H1 (cell line): Measurements from ENCODE around the gene SV2C. TPM values are rescaled to one million over a fixed set of nuclear protein-coding genes. Genes with fewer than 3 reads are reported as not detected.

Experiments
- CTCF ChIA-PET: fragments of 300-600 bp; sonication (Branson Sonifier 250); formaldehyde crosslinking; loops from one replicate; lab custom pipeline; 2021; ENCODE audit not compliant: partially characterized antibody; lab: Charles Lee
- POLR2A ChIA-PET: fragments of 300-600 bp; sonication (Branson Sonifier 250); formaldehyde crosslinking; loops from one replicate; lab custom pipeline; 2021; ENCODE audit warnings: inconsistent platforms; ENCODE audit not compliant: partially characterized antibody; lab: Charles Lee
- DNase-seq, 2 experiments: peaks; one replicate each; pipeline versions ENCODE4 v3.0.0 to v3.0.0-alpha.2; 2010 to 2022; ENCODE audit warnings: low spot score in 2 of 2, low read depth in 1 of 2, mixed read lengths in 1 of 2
- FAIRE-seq: peaks from 2 replicates; lab custom pipeline; 2011; peaks lifted over from hg19 to GRCh38; lab: Jason Lieb, UNC
- H2AFZ ChIP-seq: 2 replicates; pipeline ENCODE4 v1.8.1; 2012; ENCODE audit warnings: low read length, inconsistent platforms
- H2AK5ac ChIP-seq: 2 replicates; pipeline ENCODE4 v1.6.1; 2013; ENCODE audit warnings: low read depth, low read length
- H2BK120ac ChIP-seq: replicated peaks from 2 replicates; pipeline ENCODE3; 2013; ENCODE audit warnings: low read depth, low read length, inconsistent platforms
- H2BK12ac ChIP-seq: 2 replicates; pipeline ENCODE4 v1.6.1; 2013; ENCODE audit warnings: low read depth, low read length
- H2BK15ac ChIP-seq: 2 replicates; pipeline ENCODE4 v1.6.1; 2013; ENCODE audit warnings: low read length
- H2BK20ac ChIP-seq: 2 replicates; pipeline ENCODE4 v1.6.1; 2013; ENCODE audit warnings: low read length
- H2BK5ac ChIP-seq: 2 replicates; pipeline ENCODE4 v1.6.1; 2013; ENCODE audit warnings: low read depth, low read length
- H3K14ac ChIP-seq: 2 replicates; pipeline ENCODE4 v1.6.1; 2013; ENCODE audit warnings: inconsistent platforms; ENCODE audit not compliant: insufficient read length
- H3K18ac ChIP-seq: 2 replicates; pipeline ENCODE4 v1.6.1; 2013; ENCODE audit warnings: low read length; ENCODE audit errors: extremely low read depth
- H3K23ac ChIP-seq: 2 replicates; pipeline ENCODE4 v1.6.1; 2013; ENCODE audit warnings: inconsistent platforms; ENCODE audit not compliant: insufficient read length
- H3K23me2 ChIP-seq: 2 replicates; pipeline ENCODE4 v1.6.1; 2013; ENCODE audit warnings: low read depth, low read length
- H3K27ac ChIP-seq: 2 replicates; pipeline ENCODE4 v1.6.1; 2011; ENCODE audit warnings: low read depth, low read length, inconsistent platforms
- H3K27me3 ChIP-seq, 4 experiments: replicated peaks in 1 of 4; 1 replicate in 1 of 4; 2 replicates in 3 of 4; pipeline versions ENCODE4 v1.6.1 to v1.8.1; 2011 to 2013; ENCODE audit warnings: low read length in 3 of 4, mild to moderate bottlenecking in 3 of 4, inconsistent platforms in 2 of 4, mixed read lengths in 2 of 4, moderate library complexity in 1 of 4; ENCODE audit not compliant: control insufficient read depth in 3 of 4, insufficient read depth in 3 of 4; ENCODE audit errors: extremely low read depth in 1 of 4
- H3K36me3 ChIP-seq, 4 experiments: 2 replicates each; pipeline versions ENCODE4 v1.6.1 to v1.8.1; 2011 to 2013; ENCODE audit warnings: mild to moderate bottlenecking in 4 of 4, low read length in 3 of 4, moderate library complexity in 2 of 4, control low read depth in 1 of 4, inconsistent platforms in 1 of 4; ENCODE audit not compliant: insufficient read depth in 4 of 4, control insufficient read depth in 2 of 4
- H3K4ac ChIP-seq: replicated peaks from 2 replicates; pipeline ENCODE3; 2013; ENCODE audit warnings: low read length, low read depth, mixed read lengths, inconsistent platforms; ENCODE audit not compliant: insufficient read length
- H3K4me1 ChIP-seq, 4 experiments: replicated peaks in 1 of 4; 1 replicate in 1 of 4; 2 replicates in 3 of 4; pipeline versions ENCODE4 v1.6.1 to v1.8.1; 2011 to 2013; ENCODE audit warnings: low read length in 3 of 4, inconsistent platforms in 2 of 4, mixed read lengths in 1 of 4; ENCODE audit not compliant: insufficient read depth in 4 of 4, control insufficient read depth in 3 of 4
- H3K4me2 ChIP-seq, 2 experiments: 2 replicates each; pipeline versions ENCODE4 v1.6.1 to v1.8.1; 2011 to 2013; ENCODE audit warnings: low read depth in 2 of 2, low read length in 2 of 2, control low read depth in 1 of 2, inconsistent platforms in 1 of 2, mild to moderate bottlenecking in 1 of 2; ENCODE audit not compliant: insufficient read depth in 1 of 2
- H3K4me3 ChIP-seq, 4 experiments: fragments of 200-600, 300-600 bp in 1 of 4; sonication (generic), shearing (Covaris generic), sonication (Bioruptor Twin) in 1 of 4; 2 replicates each; pipeline versions ENCODE4 v1.5.1 to v1.8.1; 2011 to 2016; ENCODE audit warnings: low read length in 4 of 4, low read depth in 3 of 4, control low read depth in 2 of 4, inconsistent platforms in 2 of 4, mild to moderate bottlenecking in 2 of 4, mixed read lengths in 1 of 4, moderate library complexity in 1 of 4; ENCODE audit not compliant: insufficient read depth in 2 of 4; ENCODE audit errors: extremely low read depth in 1 of 4
- H3K56ac ChIP-seq: replicated peaks from 2 replicates; pipeline ENCODE3; 2013; ENCODE audit warnings: low read depth, mild to moderate bottlenecking, mixed read lengths, low read length, inconsistent platforms; ENCODE audit not compliant: insufficient read length
- H3K79me1 ChIP-seq: 2 replicates; pipeline ENCODE4 v1.6.1; 2013; ENCODE audit warnings: low read depth, low read length, control low read depth
- H3K79me2 ChIP-seq, 2 experiments: 2 replicates each; pipeline versions ENCODE4 v1.6.1 to v1.8.1; 2012 to 2013; ENCODE audit warnings: low read length in 2 of 2, mild to moderate bottlenecking in 2 of 2, inconsistent platforms in 1 of 2; ENCODE audit not compliant: insufficient read depth in 2 of 2, control insufficient read depth in 1 of 2
- H3K9ac ChIP-seq, 4 experiments: replicated peaks in 1 of 4; 1 replicate in 1 of 4; 2 replicates in 3 of 4; pipeline versions ENCODE4 v1.6.1 to v1.8.1; 2011 to 2013; ENCODE audit warnings: low read depth in 3 of 4, low read length in 3 of 4, control low read depth in 2 of 4, mild to moderate bottlenecking in 2 of 4, moderate library complexity in 2 of 4, inconsistent platforms in 1 of 4; ENCODE audit errors: extremely low read depth in 1 of 4
- H3K9me3 ChIP-seq, 2 experiments: 2 replicates each; pipeline versions ENCODE4 v1.6.1 to v1.8.1; 2012 to 2013; ENCODE audit warnings: mild to moderate bottlenecking in 2 of 2, moderate library complexity in 2 of 2, control low read depth in 1 of 2, inconsistent platforms in 1 of 2, low read depth in 1 of 2, low read length in 1 of 2, mixed read lengths in 1 of 2; ENCODE audit not compliant: insufficient read depth in 2 of 2
- H4K20me1 ChIP-seq, 2 experiments: replicated peaks in 1 of 2; 2 replicates each; pipeline versions ENCODE3 to v1.8.1; 2011 to 2013; ENCODE audit warnings: inconsistent platforms in 2 of 2, low read length in 2 of 2, mild to moderate bottlenecking in 1 of 2; ENCODE audit not compliant: insufficient read depth in 2 of 2, control insufficient read depth in 1 of 2
- H4K5ac ChIP-seq: 2 replicates; pipeline ENCODE4 v1.6.1; 2013; ENCODE audit warnings: low read length, low read depth, mixed read lengths, inconsistent platforms; ENCODE audit not compliant: insufficient read length
- H4K8ac ChIP-seq: 2 replicates; pipeline ENCODE4 v1.8.0; 2013; ENCODE audit warnings: mild to moderate bottlenecking, moderate library complexity, low read length, inconsistent platforms; ENCODE audit not compliant: insufficient read depth; ENCODE audit errors: extremely low read depth
- H4K91ac ChIP-seq: replicated peaks from 2 replicates; pipeline ENCODE3; 2013; ENCODE audit warnings: low read length, mixed read lengths, inconsistent platforms; ENCODE audit not compliant: insufficient read length
- CREB1 ChIP-seq: IDR thresholded peaks from 2 replicates; pipeline ENCODE4 v1.6.1; 2012; ENCODE audit warnings: inconsistent platforms
- EP300 ChIP-seq, 2 experiments: IDR thresholded peaks; 1 replicate in 1 of 2; 2 replicates in 1 of 2; pipeline ENCODE4 v1.6.1; 2011 to 2012; ENCODE audit warnings: low read depth in 2 of 2, low read length in 2 of 2, mild to moderate bottlenecking in 2 of 2, borderline replicate concordance in 1 of 2, inconsistent platforms in 1 of 2, moderate library complexity in 1 of 2
- EZH2 ChIP-seq: fragments of 200-600 bp; sonication (generic); IDR thresholded peaks from 2 replicates; pipeline ENCODE4 v1.7.1; 2012; ENCODE audit warnings: low read depth, mild to moderate bottlenecking, moderate library complexity, low read length, inconsistent platforms; ENCODE audit not compliant: severe bottlenecking
- FOSL1 ChIP-seq: IDR thresholded peaks from 2 replicates; pipeline ENCODE4 v1.6.1; 2011; ENCODE audit warnings: mild to moderate bottlenecking, low read depth, low read length, moderate library complexity; ENCODE audit not compliant: insufficient read depth
- HDAC6 ChIP-seq: IDR thresholded peaks from one replicate; pipeline ENCODE4 v1.7.1; 2012; ENCODE audit warnings: low read depth, mild to moderate bottlenecking, inconsistent platforms, low read length, moderate library complexity
- NANOG ChIP-seq: IDR thresholded peaks from 2 replicates; pipeline ENCODE4 v1.6.1; 2011; ENCODE audit warnings: low read length, low read depth, mild to moderate bottlenecking, inconsistent platforms; ENCODE audit not compliant: insufficient read depth, poor library complexity, severe bottlenecking
- RAD21 ChIP-seq, 2 experiments: IDR thresholded peaks in 1 of 2; conservative IDR thresholded peaks in 1 of 2; 2 replicates each; pipeline ENCODE4 v1.6.1; 2011; ENCODE audit warnings: low read depth in 2 of 2, low read length in 2 of 2, improper control_type of control experiment in 1 of 2, inconsistent platforms in 1 of 2, mild to moderate bottlenecking in 1 of 2, moderate library complexity in 1 of 2
- RBBP5 ChIP-seq: IDR thresholded peaks from 2 replicates; pipeline ENCODE4 v1.7.1; 2012; ENCODE audit warnings: low read depth, mild to moderate bottlenecking, inconsistent platforms, low read length, moderate library complexity, borderline replicate concordance
- RXRA ChIP-seq: IDR thresholded peaks from 2 replicates; pipeline ENCODE4 v1.6.1; 2011; ENCODE audit warnings: low read depth, mild to moderate bottlenecking, low read length, moderate library complexity; ENCODE audit not compliant: insufficient read depth
- SP1 ChIP-seq: IDR thresholded peaks from 2 replicates; pipeline ENCODE4 v1.6.1; 2011; ENCODE audit warnings: low read depth, low read length
- TCF12 ChIP-seq: IDR thresholded peaks from 2 replicates; pipeline ENCODE4 v1.6.1; 2011; ENCODE audit warnings: low read depth, mild to moderate bottlenecking, low read length
- USF2 ChIP-seq: IDR thresholded peaks from 2 replicates; pipeline ENCODE4 v1.6.1; 2011; ENCODE audit warnings: low read length, improper control_type of control experiment
- WGBS, 2 experiments: shearing (Covaris generic) in 1 of 2; methylation state at CpG; one replicate each; pipeline versions ENCODE4 v1.1.6 to v1.1.7; 2013 to 2015; ENCODE audit warnings: low lambda C conversion rate in 2 of 2, mixed read lengths in 2 of 2, inconsistent platforms in 1 of 2, low coverage in 1 of 2, missing lambda C conversion rate in 1 of 2; ENCODE audit not compliant: insufficient replicate concordance in 2 of 2, insufficient coverage in 1 of 2, insufficient read length in 1 of 2; ENCODE audit errors: extremely low coverage in 1 of 2, missing lambda C conversion rate in 1 of 2; 5-methylcytosine and 5-hydroxymethylcytosine counted together
- polyA plus RNA-seq, 7 experiments: library from polyadenylated mRNA; depleted of rRNA in 3 of 7; stranded (reverse) in 5 of 7; unstranded in 2 of 7; fragments of >200 nt in 5 of 7; fragments of 200-250 nt in 2 of 7; gene quantifications; 1 replicate in 5 of 7; 2 replicates in 1 of 7; 4 replicates in 1 of 7; pipeline versions ENCODE4 v1.2.1 to v1.2.3, GENCODE V29; 2011 to 2013; ENCODE audit warnings: missing spikeins in 2 of 7, mixed read lengths in 2 of 7
- total RNA-seq: library from RNA; stranded (reverse); fragmentation: NEBNext Ultra II Directional; extraction: Animal tissue kit (Norgen Biotek cat#: 25700); gene quantifications from 2 replicates; pipeline ENCODE4 v1.2.1, GENCODE V29; 2021

Gene SV2C
- total and polyA plus RNA-seq, 2 of the 8 experiments (the other 6 are each of a cell fraction or from before 2014, with no cell fraction given): 0.08 to 0.24 TPM

- no peaks in the 10 kb centered on the region for H3K23me2 ChIP-seq
- no peak overlapping the region for H3K4me2 ChIP-seq
- no peak overlapping the region for H2BK120ac ChIP-seq
- DNase-seq (no peak), FAIRE-seq (no peak)
- ChIA-PET POLR2A (interaction anchor here (1.1 kb wide), 1 partner anchor 10 kb away, joined by 3 read pairs; no protein-coding TSS in a partner anchor), CTCF (interaction anchor here (1.1 to 3.7 kb wide), 7 partner anchors 9 to 143 kb away, joined by 3 to 54 read pairs (median 5); no protein-coding TSS in a partner anchor)
- H2BK15ac ChIP-seq: no peak overlapping the region
- no peak overlapping the region for H2BK12ac ChIP-seq
- no peaks in the 10 kb centered on the region for H4K20me1 ChIP-seq
- H3K23ac ChIP-seq: no peak overlapping the region
- H2AK5ac ChIP-seq: no peak overlapping the region
- no peak overlapping the region for H4K8ac ChIP-seq
- no peaks in the 10 kb centered on the region for H3K79me1 ChIP-seq
- peaks cover 5 to 9% of the 10 kb centered on the region in 2 experiments for H3K9me3 ChIP-seq
- H3K4me1 ChIP-seq: no peaks in the 10 kb centered on the region
- no peak overlapping the region for H2BK20ac ChIP-seq
- H3K56ac ChIP-seq: no peak overlapping the region
- no peaks in the 10 kb centered on the region for H3K27me3 ChIP-seq
- no peak overlapping the region for H3K9ac ChIP-seq
- no peak overlapping the region for H3K4me3 ChIP-seq
- no peaks in the 10 kb centered on the region for H3K36me3 ChIP-seq
- H2AFZ ChIP-seq: no peak overlapping the region
- 90% methylated on average over 2 of the region's 2 CpGs; no CpG with 5 or more reads in 1 of the 2 experiments for WGBS, 2 experiments
- H3K27ac ChIP-seq: no peak overlapping the region
- no peak overlapping the region for H3K4ac ChIP-seq
- H3K18ac ChIP-seq: no peak overlapping the region
- no peak overlapping the region for H2BK5ac ChIP-seq
- H3K14ac ChIP-seq: no peak overlapping the region
- H4K91ac ChIP-seq: no peak overlapping the region
- no peak overlapping the region for H4K5ac ChIP-seq
- no peaks in the 10 kb centered on the region for H3K79me2 ChIP-seq
- TF ChIP-seq SP1 (no peak), FOSL1 (no peak), EP300 (IDR thresholded peaks at IDR 0.05; ENCODE audit: borderline replicate concordance in 1 of 2, low read depth in 2 of 2, low read length in 2 of 2) (no peak), TCF12 (no peak), RBBP5 (no peak), NANOG (no peak), CREB1 (no peak), USF2 (no peak), RAD21 (IDR thresholded peaks at IDR 0.05 in 1 of 2, conservative IDR thresholded peaks at IDR 0.05 in 1 of 2; ENCODE audit: low read depth in 2 of 2, low read length in 2 of 2) (no peak), EZH2 (no peak), HDAC6 (no peak), RXRA (no peak)
Observed at GRCh38 chr5:76207120-76207519, 123.9 kb downstream of the SV2C start.
